ENCODE data around the gene P2RY6. TPM values are rescaled to one million over a fixed set of nuclear protein-coding genes. Genes with fewer than 3 reads are reported as not detected.

Gene P2RY6
- total RNA-seq, 2 experiments from 2014 or later = not detected

GRCh38 chr11:73344191-73344607 is 72.1 kb downstream of the P2RY6 start:
- H3K4me1 Mint-ChIP-seq (ENCODE audit: low read depth) = no peaks in the 10 kb centered on the region
- no peaks in the 10 kb centered on the region for H3K9me3 Mint-ChIP-seq
- POLR2A ChIA-PET = no interaction called here
- CTCF ChIA-PET = no interaction called here
- H3K36me3 Mint-ChIP-seq = no peaks in the 10 kb centered on the region
- DNase-seq = no peak
- H3K27ac Mint-ChIP-seq = no peak overlapping the region
- intact Hi-C loops (cut with micrococcal nuclease) = no loop called here
- no peaks in the 10 kb centered on the region for H3K27me3 Mint-ChIP-seq
- no peak overlapping the region for H3K4me3 Mint-ChIP-seq

GRCh38 chr11:73345481-73346160 is 73.5 kb downstream of the P2RY6 start:
- intact Hi-C loops (cut with micrococcal nuclease) = no loop called here
- CTCF ChIA-PET = no interaction called here
- H3K36me3 Mint-ChIP-seq = no peaks in the 10 kb centered on the region
- no peak overlapping the region for H3K4me3 Mint-ChIP-seq
- no peaks in the 10 kb centered on the region for H3K4me1 Mint-ChIP-seq (ENCODE audit: low read depth)
- no peak for DNase-seq
- POLR2A ChIA-PET = no interaction called here
- no peaks in the 10 kb centered on the region for H3K9me3 Mint-ChIP-seq
- H3K27ac Mint-ChIP-seq = no peak overlapping the region
- H3K27me3 Mint-ChIP-seq = no peaks in the 10 kb centered on the region

GRCh38 chr11:73346186-73346935 is 74.2 kb downstream of the P2RY6 start:
- Mint-ChIP-seq H3K9me3 (no peaks in the 10 kb centered on the region), H3K4me3 (no peak overlapping the region), H3K27ac (no peak overlapping the region), H3K36me3 (no peaks in the 10 kb centered on the region), H3K4me1 (ENCODE audit: low read depth) (no peaks in the 10 kb centered on the region), H3K27me3 (no peaks in the 10 kb centered on the region)
- ChIA-PET POLR2A (no interaction called here), CTCF (no interaction called here)
- DNase-seq = no peak
- intact Hi-C loops (cut with micrococcal nuclease) = no loop called here

GRCh38 chr11:73347067-73347466 is 74.9 kb downstream of the P2RY6 start:
- intact Hi-C loops (cut with micrococcal nuclease) = no loop called here
- Mint-ChIP-seq H3K4me1 (ENCODE audit: low read depth) (no peaks in the 10 kb centered on the region), H3K27me3 (no peaks in the 10 kb centered on the region), H3K36me3 (no peaks in the 10 kb centered on the region), H3K27ac (no peak overlapping the region), H3K4me3 (no peak overlapping the region), H3K9me3 (no peaks in the 10 kb centered on the region)
- ChIA-PET POLR2A (no interaction called here), CTCF (interaction anchor here (1.1 kb wide), 1 partner anchor 47 kb away, joined by 3 read pairs; no protein-coding TSS in a partner anchor)
- DNase-seq = no peak

Other genes starting within 250 kb of the P2RY6 start
- 10 to 100 TPM; 21.9 to 24.1 TPM for gene FCHSD2, start 130.0 kb upstream of the P2RY6 start, total RNA-seq
- gene P2RY2, start 54.1 kb upstream of the P2RY6 start, total RNA-seq = not detected
- under 1 TPM in 1 of 2 experiments, not detected in 1; 0.07 TPM for gene ARHGEF17, start 35.9 kb downstream of the P2RY6 start, total RNA-seq
- gene RELT, start 104.1 kb downstream of the P2RY6 start, total RNA-seq = 10 to 100 TPM; 18.5 to 18.9 TPM

Data from activated CD4-positive, alpha-beta memory T cell treated with anti-CD3 and anti-CD28 coated beads for 36 hours (primary cell).